Colon (tissue), 2 donors: Measurements from ENCODE around the gene PPARGC1A.
A peak's percentile ranks its signal among the peaks of the same experiment; 100 is the strongest.

ENCODE experiments used
- FAIRE-seq: peaks from 2 replicates; lab custom pipeline; 2012; peaks lifted over from hg19 to GRCh38; lab: Jason Lieb, UNC
- donor health status: control.
- donor health status: control.

PPARGC1A gene

DNA sequence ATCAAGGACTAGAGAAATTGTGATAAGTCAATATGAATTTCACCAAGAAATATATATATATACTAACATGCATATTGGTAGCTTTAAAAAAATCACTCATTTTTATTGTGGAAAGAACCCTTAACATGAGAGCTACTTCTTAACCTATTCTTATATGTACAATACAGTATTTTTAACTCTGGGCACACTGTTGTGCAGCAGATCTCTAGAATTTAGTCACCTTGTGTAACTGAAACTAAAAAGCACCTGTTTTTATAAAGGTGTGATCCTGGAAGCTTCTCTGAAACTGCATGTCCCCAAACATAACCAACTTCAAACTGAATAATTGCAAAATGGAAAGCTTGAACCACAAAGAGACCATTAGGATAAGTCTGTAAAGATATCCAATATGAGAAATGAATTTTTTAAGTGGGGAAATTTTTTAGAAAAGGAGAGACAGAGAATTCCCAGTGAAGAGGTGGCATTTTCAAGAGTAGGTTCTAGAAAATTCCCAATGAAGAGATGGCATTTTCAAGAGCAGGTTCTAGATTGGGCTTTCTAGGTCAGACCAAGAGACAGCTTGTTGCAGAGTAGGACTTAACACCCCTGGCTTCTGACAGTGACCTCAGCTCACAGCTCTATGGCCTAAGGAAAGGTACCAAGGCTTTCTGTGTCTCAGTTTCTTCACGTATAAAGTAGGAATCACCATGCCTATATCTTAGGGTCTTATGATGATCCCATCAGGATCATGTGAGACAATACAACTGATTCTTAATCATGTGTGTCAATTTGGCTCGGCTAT is 22.0 kb upstream of the PPARGC1A start:
- FAIRE-seq, result no peak

DNA sequence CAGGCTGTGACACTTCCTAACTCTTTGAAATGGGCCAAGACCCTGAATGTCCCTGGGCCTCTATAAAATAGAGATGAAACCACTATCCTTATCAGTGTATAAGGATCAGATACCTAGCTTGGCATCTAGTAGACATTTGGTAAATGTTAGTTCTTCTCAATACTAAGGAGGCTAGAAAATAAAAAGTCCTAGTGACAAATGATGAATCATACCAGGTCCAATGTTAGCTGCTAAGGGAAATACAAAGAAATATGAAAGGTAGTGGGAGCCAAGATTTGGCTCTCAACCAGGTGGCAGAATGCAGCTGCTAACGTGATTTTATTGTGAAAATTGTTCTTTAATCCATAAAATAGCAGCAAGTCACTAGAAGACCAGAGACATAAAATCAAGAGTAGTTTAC is 19.8 kb upstream of the PPARGC1A start:
- no peak for FAIRE-seq

DNA sequence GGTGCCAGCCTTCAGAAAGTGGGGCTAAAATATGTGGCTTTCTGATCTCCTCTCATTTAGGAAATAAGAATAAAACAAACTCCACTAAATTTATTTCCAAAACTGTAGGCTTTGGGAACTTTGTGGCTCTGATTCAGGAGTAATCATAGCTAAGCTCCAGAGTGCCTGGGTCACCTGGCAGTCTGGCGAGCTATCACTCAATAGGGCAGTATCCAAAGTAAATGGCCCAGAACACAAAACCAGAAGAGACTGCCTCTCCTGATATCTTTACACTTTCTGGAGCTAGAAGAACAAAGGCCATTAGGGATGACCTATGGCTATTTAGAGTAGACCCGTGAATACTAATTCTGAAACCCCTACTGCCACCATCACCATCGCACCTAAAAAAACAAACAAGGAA is 17.0 kb upstream of the PPARGC1A start:
- no peak for FAIRE-seq

DNA sequence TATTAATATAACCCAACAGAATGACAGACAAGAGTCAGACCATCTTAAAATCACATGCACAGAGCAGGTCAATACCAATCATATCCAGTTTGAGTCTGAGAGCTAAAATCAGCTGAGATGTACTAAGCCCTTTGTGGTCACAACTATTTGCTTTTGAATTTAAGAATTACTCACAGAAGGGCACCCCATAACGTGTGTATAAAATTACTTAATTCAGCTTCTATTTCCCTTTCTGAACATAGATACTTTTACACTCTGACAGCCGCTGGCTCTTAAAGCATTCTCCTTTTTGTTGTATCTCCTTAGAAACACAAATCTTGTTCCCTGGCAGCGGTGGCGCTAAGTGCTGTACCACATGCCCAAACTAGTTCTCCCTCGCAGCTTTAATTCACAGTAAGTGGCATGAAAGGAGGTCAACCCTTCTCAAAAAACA is 14.8 kb upstream of the PPARGC1A start:
- no peak for FAIRE-seq

DNA sequence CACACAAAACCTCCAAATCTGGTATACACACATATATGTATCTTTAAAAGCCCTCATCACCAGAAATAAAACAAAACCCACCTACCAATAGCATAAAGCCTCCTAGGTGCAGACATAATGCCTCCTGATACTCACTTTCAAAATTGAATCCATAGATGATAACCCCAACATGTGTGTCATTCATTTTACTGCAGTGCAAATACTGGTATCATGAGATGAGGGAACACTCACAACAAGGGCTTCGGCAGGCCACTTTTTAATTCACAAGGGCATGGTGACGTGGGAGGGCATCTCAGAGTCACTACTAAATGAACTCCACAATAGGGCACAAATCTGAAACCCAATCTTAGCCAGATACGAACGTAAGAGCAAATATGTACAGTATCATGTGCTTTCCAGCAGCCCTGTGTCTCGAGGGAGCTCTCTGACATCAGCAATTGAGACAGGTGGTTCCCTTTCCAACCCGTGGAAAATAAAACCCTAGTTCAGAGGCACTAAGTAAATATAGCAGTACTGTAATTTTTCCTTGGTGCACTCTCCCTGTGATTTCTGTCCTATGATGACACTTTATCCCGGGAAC is 14.1 kb upstream of the PPARGC1A start:
- no peak for FAIRE-seq

DNA sequence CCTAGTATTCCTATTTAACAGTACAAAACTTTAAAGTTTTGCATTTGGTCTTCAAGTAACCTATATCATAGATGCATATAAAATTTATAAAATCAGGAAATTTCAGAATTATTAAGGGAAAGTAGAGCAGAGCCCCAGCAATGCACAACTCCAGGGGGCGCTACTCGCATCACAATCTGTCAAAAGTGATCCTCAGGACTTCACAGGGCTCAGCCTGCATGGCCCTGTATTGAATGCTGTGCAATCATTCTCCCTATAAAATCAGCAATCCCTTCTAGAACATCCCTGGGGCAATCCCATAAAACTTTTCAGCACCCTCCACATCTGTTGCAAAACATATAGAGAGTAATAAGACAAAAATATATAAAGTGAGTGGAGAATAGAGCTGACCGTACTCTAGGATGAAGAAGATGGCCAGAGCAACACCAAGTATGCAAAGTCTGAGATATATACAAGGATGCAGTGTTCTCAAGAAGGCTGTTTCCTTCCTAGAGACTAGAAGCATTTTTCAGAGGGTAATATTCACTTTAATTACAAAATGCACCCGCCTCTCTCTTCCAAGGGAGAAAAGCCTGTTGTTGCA is 12.5 kb upstream of the PPARGC1A start:
- no peak for FAIRE-seq

DNA sequence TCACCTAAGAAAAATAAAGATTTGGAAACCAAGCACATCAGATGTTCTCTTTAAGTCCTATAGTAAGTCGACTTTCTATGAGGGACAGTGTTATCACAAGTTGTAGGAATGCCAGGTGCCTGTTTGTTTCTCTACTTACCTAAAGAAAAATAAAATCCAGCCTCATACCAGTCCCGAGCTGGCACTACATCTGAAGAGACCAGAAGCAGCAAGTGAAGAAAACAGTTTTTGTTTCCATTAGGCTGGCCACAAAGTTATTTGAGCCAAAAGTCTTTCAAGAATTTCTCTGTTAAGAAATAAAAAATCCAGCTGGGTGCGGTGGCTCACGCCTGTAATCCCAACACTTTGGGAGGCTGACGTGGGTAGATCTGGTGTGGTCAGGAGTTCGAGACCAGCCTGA is 10.8 kb upstream of the PPARGC1A start:
- no peak for FAIRE-seq

DNA sequence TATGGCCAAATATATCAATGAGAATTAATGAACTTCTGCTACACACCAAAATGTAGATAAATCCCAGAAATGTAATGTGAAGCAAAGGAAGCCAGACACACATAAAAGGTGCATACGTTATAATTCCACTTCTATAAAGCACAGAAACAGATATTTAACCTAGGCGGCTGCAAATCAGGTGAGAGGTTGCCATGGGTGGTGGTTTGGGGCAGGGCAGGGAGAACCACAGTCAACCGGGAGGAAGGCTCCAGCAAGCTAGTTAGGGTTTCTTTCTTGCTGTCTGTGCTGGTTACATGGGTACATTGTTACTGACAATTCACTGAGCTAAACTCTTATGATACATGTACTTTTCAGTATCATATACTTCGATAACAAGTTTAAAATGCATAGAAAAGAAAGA is 9.7 kb upstream of the PPARGC1A start:
- no peak for FAIRE-seq

DNA sequence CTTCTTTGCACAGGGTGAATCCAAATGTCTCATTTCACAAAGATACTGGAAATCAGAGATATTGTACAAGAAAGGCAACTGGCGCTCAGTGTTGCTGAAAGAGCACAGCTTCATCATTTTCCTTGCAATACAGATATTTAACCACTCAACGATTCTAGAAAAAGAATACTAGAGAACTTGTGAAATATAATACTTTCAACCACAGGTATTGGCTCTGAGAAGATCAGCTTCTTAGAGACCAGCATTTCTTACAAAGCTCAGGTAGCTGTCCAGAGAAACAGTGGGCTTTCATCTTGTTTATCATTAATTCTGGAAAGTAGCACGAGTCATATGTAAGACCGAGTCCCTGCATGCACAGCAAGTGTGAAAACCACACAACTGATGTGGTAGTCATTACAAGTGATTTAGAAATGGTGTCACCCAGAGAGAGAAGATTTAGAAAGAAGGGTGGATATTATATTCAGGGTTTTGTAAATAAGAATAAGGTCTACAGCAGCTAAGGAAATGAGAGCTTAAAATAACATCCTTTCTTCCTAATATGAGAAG is 7.8 kb upstream of the PPARGC1A start:
- no peak for FAIRE-seq

DNA sequence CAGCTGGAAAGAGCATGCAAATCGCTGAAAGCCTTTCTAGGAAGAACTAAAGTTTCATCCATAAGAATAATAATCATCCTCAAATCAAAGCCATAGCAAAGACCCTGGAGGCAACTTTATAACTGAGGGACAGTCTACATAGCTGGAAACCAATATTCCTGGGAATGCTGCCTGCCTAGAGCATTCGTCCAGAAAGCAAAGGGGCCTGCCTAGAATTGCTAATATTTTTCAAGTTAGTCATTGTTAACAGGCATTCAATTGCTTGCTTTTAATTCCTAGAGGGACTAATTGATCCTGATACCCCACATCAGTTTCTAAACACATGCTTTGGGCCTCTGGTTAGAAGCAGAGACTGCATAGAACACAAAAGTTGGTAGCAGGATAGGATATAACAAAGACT is 4.2 kb upstream of the PPARGC1A start:
- no peak for FAIRE-seq

DNA sequence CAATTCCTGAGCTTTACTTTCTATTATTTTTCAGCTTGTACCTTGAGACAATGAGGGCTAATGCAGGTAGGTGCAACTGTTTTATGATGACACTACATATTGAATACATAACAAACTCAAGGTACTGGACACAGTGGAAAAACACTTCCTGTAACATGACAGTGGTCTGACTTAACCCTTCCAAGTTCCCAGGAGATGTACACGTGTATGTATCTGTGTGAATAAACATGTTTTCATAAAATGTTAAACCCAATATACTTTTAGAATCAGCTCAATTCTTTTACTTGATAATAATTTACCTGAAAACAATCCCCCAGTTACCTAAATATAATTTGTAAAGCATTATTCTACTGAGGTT is 1.2 kb upstream of the PPARGC1A start:
- FAIRE-seq, result peak; percentile 10

DNA sequence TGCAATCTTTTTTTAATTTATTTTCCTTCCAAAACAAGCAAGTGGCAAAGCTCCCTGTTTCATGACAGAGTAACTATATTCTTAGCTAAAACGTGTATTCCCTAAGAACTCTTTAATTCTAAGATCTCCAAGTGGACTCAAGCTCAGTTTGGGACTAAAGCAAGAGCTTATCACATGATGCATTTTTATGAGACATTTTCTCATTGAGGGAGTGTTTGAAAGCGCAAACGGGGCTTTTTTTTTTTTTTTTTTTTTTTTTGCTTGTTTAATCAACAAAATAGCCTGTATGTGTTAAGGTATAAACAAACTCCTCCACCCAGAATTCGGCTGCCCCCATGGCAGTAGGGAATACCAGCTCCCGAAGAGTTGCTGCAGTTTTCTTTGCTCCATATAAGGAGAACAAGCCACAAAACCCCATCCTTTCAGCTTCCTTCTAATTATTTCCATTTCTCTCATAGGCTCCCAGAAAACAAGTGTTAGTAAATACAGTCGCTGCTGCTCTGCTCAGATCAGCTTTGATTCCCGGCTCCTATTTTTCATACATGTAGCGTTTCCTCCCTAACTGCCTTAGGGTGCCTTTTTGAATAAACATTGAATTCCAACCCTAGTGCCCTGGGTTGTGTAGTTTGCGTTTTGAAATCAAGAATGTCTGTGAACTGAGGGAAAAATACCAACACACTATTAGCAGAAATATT is 669 bp upstream of the PPARGC1A start:
- FAIRE-seq, result no peak

DNA sequence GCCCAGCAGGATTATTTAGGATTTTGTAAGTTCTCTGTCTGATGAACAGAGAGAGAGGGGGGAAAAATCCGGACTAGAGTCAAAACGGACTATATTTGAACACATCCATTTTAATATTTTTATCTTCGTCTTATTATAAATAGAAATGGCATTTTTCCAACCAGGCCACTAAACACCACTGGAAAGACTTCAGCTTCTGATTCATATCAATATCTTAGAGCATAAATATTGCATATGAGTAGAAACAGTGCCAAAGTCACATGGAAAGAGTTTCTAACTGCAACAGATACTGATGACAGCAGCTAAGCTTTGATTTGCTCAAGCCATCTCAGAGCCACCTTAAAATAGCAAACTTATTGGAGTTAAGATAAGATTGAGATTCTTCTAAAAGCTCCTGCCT is 456 bp downstream of the PPARGC1A start:
- FAIRE-seq, result no peak

DNA sequence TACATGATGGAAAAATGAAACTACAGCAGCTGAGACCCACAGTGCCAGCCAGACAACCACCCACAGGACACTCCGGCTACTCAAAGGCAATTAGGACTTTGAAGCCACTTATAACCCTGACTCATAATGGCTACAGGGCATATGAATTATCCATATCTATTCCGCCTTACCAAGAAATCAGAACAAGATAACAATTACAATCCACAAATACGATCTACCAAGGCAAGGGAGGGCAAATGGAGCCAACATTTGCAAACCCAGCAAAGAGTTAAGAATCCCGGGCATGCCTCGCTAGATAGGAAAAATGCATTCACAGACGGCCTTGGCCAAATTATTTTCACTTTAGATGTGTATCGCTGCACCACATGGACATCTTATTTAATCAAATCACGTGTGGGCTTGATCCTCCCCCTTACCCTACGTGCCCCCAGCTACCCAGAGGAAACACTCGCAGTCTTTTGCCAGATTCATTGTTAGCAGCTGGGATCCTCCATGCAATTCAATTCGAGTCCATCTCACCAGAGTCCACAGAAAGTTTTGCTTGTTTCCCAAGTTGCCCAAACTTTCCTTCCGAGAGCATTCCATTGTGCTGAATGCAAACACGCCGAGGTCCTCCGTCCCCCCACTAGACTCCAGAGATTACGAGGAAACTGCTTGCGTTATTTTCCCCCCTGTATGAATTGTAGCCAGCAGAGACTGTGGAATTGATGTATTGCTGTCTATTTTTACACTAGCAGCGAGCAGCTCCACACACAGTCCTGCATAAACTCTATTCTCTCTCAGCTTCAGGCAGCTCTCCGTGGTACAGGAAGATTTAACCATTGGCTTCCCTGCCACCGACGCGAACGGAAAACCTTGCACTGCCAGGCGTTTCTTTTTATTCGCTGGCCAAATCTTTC is 1.2 kb downstream of the PPARGC1A start:
- no peak for FAIRE-seq

DNA sequence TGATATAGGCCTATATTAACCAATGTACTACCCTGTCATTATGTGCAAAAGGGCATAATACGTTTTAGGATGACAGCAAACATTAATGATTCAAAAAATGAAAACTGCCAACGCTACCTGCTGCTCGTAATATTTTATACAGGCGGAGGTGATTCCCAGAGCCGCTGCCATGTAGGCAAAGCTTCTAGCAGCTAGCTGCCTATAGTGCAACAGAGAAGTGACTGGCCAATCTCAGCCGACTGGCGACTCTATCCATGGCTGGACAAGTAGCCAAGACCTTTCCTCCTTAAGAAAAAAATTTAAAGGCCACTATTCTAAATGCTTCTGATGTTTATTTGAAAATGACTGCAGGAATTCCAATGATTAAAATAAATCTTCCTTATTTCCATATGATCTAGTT is 1.9 kb downstream of the PPARGC1A start:
- FAIRE-seq, result no peak

DNA sequence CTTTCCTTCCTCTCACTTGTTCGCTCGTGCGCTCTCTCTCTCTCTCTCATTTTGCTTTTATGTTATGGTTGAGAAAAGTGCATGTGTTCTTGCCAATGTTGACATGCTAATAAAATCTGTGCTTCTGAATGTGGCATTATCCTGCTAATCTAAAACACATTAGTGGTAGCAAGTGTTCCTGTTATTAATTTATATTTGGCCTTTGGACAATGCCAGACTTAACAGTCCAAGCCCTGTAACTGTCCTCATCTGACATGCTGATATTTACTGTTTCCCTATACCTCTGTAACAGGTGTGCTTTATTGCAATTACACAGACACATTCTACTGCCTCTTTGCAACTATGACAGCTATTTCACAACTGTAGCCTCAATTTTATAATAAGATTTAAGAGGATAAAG is 2.7 kb downstream of the PPARGC1A start:
- FAIRE-seq, result no peak

DNA sequence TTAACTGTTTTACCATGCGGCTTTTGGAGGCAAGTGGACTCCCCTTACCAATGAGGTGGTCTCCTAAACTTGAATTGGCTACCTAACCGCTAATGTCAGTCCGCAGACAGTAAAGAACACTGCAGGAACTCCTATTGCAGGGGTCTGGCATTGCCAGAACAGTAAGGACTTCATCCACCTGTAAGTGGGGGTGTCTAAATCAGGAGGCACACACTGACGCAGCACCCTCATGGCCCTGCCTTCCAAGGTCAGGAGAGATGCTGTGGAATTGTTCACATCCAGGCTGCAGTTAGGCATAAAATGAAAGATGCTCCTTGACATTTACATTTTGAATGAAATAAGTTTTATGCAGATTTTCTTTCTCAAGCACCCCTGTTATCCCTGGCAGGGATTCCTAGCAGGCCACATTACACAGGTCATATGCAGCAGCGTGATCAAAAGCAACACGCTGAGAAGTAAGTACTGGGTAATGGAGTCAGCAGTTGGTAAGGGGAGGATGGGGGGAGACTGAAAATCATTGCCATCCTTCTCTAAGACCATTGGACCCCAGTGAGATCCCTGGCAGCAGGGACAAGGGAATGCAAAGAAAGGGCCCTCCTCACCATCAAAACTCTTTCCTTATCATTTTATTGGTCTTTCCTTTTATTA is 3.8 kb downstream of the PPARGC1A start:
- no peak for FAIRE-seq

DNA sequence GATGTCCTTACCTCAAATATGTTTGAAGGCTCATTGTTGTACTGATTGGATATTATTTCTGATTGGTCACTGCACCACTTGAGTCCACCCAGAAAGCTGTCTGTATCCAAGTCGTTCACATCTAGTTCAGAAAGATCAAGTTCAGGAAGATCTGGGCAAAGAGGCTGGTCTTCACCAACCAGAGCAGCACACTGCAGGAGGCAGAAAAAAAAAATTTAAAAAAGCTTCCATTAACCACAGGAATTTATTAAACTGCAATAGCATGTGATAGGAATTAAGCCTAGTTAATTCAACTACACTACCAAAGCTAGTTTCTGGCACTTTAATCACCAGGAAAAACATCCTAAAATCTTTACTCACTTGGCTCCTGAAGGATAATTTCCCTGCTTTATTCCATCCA is 5.1 kb downstream of the PPARGC1A start:
- FAIRE-seq, result no peak

DNA sequence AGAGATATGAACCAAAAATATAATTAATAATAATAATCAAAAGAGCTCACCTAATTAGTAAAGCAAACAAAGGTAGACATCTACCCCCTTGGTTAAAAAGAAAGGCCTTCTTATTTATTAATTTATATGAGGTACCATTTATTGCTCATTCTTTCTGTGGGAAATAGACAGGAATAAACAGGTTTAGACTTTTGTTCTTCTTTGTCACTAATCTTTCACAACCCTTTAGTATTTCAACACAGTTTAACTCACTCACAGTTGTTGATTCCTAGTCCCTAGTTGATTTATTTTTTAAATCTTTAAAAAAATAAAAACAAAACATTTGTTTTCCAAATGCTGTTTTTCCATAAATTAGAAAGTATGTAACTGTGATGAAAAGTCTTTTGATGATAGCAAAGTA is 5.6 kb downstream of the PPARGC1A start:
- peak; percentile 24 for FAIRE-seq

DNA sequence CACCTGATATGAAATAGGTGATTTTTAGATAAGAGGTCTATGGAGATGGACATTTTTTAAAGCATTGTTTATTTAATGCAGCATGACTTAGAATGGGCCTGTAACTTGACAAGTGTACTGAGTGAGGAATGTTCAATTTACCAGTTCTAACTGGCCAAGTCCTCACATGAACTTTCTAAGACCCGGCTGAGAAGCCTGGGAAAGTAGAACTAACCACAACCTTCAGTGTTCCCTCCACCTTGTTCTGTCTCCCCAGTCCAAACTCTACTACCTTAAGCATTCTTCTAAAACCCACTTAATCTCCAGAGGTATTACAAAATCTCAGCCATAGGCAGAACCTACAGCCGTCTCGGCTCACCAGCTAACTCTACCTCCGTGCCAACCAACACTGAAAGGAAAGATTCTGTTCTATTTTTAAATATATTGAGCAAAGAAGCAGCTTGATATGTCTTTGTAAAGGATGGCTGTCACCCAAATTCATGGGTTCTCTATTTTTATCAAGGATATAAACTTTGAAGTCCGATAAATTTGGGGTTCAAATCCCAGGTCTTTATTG is 6.8 kb downstream of the PPARGC1A start:
- no peak for FAIRE-seq
